Effector CD8-positive, alpha-beta T cell (primary cell): Measurements from ENCODE around the gene HMX2.
A peak's percentile ranks its signal among the peaks of the same experiment; 100 is the strongest.

Experiments used
- DNase-seq: peaks from one replicate; lab custom pipeline; 2025; lab: John Stamatoyannopoulos, UW
- total RNA-seq, 4 experiments: gene quantifications; one replicate each; lab custom pipeline; 2026; lab: John Stamatoyannopoulos, UW

Gene HMX2, protein sequence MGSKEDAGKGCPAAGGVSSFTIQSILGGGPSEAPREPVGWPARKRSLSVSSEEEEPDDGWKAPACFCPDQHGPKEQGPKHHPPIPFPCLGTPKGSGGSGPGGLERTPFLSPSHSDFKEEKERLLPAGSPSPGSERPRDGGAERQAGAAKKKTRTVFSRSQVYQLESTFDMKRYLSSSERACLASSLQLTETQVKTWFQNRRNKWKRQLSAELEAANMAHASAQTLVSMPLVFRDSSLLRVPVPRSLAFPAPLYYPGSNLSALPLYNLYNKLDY
- 0 reads per million in 4 experiments for total RNA-seq

DNA sequence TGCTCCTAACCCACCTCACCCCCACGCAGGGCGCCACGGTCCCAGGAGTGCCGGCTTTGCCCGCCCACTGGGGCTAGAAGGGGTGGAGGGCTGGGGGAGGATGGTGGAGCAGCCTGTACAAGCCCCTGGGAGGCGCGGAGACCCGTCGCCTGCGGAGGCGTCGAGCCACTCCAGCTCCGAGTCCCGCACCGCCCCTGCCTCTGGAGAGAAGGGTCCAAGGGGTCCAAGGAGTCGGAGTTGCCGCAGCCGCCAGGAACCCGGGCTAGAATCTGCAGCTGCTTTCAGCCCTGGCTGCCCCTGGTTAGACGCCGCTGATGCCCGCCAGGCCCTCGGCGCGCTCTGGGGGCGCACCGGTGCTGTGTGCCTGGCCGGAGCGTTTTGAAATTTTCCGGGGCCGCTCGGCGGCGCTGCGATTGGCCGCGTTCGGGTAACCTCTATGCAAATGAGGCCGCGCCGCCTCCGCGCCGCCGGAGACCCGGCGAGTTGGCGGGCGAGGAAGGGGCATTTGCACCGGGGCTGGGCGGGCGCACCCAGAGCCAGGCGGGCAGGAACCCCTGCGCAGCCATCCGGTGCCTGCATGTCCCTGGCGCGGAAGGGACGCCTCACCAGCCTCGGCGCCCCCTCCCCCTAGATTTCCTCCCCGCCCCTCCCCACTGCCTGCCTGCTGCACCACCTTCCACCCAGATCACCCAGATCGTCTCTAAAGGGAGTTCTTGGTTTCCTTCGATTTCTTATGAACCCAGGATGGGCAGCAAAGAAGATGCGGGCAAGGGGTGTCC, at the start of gene HMX2:
Gene HMX2, plus strand, starts transcription at position 502 of the 779 bp plus-strand sequence. Its CDS starts 243 bp downstream, at position 745.
- DNase-seq: no peak

DNA sequence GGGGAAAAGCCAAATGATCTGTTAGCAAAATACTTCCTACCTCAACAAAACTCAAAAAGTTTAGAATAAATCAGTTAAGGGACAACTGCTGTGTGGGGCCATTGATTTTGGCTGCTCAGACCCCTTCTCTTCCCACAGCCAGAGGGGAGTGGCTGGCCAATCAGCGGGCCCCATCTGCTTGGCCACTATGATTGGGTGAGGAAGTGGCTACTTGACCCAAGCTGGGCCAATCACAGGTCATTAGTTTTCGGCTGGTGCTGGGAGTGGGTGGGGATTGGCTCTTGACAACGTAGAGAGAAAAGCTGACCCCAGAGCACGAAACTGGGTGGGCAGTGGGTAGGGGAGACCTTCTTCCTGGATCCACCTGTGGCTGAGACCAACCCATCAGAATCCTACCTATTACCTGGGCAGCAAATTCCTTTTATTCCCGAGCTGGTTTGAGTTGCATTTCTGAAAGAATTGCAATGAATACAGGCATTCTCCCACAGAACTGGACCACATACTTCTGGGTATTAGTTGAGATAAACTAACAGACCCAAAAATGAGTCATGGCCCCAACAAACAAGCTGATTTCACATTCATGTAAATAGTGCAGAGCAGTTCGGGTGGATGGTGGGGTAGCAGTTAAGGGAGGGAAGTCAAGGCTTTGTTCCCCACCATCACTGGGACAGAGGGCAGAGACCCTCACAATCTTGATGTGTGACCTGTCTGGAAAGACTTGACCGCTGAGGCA, 47.7 kb upstream of the HMX2 start:
- no peak for DNase-seq

DNA sequence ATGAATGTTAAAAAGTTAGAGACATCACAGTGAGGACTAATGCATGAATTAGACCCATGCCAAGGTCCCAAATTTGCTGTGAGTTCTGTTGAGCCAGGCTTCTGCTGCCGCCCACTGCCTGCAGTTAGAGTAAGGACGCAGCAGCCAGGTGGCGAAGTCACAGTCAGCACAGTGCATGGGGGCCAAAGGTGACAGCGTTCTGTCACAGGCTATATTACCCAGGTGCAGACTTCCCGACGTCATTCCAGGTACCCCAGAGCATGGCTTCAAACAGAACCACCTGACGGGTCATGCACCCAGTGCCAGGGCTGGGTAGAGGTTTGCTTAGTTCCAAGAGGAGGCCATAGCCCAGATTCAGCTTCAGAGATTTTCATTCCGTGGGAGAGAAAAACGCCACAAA, 46.1 kb upstream of the HMX2 start:
- no peak for DNase-seq

DNA sequence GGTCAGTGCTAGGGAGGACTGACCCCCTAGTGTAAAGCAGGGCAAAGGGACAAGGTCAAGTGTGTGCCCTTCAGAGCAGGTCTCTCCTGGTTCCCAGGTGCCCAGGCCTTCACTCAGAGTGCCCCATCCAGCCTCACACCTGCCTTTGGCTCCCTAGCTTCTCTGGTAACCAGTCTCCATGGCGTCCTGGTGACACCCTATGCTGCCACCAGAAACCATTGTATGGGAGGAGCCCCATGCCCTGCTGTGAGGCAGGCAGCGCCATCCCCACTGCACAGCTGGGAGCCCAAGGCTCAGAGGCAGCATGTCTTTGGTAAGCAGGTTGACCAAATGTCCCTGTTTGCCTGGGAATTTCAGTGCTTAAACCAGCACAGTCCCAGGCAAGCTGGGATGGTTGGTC, 45.3 kb upstream of the HMX2 start:
- DNase-seq: no peak

DNA sequence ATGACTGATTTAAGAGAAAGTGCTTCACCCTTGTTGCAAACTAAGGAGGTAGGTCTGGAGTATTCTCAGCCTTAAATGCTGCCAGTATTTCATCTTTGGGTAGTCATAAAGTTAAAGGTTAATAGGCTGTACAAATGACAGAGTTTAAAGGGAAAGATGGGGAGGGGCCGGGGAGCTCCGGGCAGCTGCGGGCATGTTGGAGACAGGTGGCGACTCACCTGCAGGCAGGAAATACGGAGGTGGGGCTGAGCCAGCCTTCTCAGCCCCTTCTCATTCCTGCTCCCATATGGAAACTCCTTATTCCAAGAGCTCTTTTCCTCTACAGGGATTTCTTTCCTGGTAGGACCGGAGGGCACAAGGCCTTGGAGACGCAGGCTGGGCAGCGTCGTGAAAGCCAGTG, 44.0 kb upstream of the HMX2 start:
- no peak for DNase-seq

DNA sequence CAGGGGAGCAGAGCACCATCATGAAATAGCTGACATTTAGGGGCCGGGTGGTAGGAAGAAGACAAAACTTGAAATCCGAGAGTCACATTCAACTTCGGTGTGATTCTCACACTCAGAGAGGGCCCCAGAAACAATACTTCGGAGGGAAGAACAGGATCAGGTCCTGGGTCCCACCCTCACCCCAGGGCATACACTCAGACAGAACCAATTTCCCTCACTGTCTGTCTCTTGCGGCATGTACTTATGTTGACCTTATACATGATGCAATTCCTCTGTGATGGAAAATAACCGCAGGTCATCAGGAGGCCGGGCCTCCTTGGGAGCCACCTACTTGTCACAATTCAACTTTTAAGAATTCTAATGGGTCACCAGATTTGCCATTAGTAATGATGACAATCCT, 38.5 kb upstream of the HMX2 start:
- no peak for DNase-seq

DNA sequence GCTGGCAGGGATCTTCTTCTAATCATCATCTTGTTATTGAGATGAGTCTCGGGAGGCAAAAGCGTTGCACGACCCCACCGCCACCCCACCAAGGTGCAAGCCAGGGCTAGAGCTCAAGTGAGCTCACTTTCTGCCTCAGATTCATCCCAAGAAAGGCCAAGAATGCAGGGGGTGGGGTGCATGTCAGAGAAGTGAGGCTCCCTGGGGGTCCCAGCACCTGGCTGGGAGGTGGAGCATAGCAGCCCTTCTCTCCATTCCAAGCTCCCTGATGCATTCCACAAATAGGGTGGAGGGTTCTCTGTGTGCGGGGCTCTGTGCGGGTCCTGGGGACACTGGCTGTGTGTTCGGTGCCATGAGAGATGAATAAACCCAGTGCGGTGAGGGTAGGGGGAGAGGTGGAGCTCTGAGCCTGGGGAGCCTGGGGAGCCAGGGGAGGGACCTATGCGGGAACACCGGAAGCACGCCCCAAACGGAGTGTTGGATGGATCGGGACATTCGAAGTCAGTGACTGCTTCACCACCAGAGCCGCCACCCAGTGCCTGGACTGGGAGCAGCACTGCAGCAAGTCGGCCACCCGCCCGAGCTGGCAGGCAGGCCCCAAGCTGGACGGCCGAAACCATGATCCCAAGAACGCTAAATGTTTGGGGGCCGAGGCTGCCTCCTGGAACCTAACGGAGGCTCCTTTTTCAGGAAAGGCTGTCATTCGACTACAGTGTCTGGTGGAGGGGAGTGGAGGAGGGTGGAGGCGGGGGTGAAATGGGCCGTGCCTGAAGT, 30.1 kb upstream of the HMX2 start:
- no peak for DNase-seq

DNA sequence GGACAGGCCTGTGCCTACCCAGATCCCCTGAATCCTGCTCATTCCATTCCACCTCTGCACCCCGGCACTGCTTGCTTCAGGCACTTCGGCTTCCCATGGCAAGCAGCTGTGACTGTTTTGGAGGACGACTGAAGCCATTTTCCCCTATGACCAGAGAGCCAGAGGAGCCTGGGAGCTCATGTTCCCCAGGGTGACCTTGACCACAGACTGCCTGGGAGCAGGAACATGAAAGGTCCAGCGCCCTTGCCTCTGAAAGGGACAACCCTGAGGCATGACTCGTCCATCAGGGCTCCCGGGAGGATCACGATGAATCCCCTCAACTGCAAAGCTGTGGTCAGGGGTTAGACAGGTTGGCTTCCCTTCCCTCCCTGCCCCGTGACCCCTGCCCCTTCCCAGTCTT, 28.9 kb upstream of the HMX2 start:
- DNase-seq: no peak

DNA sequence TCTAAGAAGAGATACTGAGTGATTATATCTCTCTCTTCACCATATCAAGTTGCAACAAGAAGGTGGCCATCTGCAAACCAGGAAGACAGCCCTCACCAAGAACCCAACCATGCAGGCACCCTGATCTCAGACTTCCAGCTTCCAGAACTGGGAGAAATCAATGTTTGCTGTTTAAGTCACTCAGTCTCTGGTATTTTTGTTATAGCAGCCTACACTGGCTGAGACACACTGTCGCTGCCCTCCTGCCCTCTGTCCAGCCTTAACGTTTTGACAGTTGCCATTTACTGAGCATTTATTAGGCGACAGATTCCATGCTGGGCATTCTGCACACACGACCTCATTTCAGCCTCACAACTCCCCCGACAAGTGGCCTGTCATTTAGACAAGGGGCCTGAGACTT, 21.7 kb upstream of the HMX2 start:
- DNase-seq: no peak

DNA sequence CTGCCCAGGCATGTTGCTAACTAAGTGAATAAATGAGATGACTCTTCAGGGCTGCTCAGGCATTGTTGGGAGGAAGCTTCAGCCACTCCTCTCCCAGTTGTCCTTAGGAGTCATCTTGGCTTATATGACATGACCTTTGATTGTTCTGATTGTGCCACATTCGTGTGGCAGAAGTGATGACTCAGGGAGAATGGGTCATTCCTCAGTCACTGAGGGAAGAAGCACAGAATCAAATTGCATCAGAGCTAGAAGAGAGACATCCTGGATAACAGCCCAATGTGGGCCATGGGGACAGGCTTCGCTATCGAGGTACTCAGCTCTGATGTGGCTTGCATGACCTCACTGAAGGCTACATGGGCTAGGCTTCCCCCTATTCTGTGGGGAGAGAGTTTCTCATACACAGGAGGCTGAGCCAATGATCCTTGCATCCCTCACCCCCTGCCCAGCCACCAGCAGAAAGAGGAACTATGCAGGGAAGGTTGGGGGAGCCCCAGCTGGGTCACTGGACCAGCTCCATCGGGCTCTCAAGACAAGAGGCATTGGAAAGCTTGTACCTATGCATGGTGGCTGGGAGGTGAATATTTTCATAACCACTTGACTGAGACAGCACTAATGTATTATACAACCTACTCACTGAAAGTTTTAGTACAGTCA, 18.2 kb upstream of the HMX2 start:
- DNase-seq: no peak

DNA sequence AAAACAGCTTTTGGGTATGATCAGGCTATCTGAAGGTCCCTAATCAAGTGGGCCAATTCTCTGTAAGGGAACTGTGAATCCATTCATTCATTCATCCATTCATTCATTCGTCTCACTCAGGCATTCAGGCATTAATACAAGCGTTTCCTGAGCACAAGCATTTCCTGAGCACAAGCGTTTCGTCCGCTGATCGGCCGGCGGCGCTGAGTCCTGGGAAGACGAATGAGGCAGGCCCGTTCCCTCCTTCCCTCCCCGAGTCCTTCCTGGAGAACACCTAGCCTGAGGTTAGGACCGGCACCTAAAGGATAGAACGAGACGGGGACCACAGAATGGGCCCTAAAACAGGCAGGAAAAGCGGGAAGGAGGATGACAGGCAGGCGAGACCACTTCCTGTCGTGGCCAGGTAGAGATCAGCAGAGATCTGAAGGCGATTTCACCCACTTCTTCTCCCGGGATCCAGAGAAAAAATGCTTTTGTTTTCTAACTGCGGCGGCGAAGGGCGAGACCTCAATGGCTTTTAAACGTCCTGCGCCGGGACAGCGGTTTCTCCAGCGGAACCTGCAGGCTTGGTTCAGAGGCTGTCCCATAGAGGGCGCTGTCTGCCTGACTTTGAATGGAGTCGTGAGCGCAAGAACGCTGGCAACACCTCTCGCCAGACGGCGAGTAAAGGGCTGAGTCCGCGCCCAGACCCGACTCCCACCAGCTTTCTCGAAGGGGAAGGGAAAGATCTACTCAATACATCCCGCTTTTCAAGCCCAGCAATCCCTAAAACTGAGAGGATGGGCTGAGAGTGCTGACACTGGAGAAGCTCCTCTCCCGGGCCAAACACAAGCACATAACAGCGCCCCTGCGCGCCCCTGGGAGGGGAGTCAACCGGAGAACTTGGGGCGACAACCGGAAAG, 15.1 kb upstream of the HMX2 start:
- DNase-seq: peak; percentile 76

DNA sequence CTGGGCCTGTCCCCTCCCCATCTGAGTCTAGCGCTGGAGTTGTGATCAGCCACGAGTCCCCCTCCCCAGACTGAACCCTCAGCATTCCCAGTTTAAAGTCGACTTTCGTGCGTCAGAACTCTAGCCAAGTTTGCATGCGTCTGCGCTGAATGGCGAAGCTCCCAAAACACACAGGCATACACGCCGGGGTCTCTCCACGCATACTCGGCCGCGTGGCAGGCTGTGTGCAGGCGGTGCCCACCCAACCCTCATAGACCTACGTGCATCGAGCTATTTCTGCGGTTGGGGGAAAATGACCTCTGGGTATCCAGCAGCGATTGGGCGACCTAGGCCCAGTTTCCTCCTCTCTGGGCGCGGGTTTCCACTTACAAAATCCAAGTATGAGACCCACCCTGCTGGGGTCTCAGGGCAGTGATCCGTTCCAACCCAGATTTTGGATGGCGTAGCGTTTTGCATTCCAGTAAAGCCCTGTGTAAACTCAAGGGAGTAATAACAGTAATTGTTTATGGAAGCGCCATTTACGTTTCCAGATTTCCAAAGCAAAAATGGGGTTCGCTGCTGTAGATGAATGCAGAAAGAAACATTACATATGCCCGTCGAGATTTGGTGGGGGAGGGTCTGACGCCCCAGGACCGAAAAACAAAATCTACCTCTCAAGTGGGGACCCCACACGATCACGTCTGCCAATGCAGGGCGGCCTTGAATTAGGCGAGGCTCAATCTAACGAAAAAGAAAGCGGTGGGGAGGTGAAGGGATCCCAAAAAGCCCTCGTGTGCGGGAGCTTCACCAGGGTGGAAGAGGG, 14.2 kb upstream of the HMX2 start:
- DNase-seq: no peak

DNA sequence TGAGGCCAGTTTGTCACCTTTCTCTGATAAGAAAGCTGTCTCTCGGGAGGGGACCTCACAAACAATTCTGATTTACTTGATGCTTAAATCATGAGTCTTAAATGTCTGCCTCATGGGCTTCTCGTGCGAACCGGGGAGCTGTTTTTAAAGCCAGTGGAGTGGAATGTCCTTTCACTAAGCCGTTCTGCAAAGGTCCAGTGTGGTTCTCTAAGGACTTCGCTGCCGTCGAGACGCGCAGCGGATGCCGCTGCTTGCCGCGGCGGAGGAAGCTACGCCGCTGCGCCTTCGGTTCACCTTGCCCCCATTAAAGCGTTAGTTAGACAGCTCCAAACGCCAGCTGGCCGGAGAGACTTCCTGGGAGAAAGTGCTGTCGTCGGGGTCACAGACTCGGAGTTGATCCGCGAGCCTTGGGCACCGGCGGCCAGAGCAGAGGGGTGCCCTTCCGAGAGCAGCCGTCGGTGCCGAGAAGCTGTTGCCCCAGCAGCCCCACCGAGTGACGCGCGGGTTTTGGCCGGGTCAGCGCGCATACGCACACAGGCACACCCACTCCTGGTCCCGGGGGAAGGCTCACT, 13.5 kb upstream of the HMX2 start:
- DNase-seq: no peak

DNA sequence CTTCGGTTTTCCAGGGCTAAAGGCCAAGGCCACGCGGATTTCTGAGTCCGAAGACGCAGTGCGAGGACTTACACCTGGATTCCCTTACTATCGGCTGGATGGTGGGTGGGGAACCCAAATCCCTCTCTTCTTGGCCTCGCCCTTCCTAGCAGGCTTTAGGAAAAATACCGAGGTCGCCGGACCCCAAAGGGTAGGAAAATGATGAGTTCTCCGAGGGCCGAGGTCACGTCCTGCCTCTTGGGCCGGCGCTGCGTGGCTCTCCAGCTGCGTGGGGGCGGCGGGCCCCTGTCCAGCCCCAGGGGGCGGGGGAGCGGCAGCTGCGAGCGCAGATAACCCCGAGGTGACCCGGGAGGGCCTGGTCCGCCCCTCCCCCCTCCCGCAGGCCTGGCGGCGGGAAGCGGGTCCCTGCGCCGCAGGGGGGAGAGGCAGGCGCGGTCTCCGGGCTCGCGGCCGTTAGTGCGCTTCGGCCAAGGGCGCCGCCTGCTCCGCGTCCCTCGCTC, 13.0 kb upstream of the HMX2 start:
- no peak for DNase-seq

DNA sequence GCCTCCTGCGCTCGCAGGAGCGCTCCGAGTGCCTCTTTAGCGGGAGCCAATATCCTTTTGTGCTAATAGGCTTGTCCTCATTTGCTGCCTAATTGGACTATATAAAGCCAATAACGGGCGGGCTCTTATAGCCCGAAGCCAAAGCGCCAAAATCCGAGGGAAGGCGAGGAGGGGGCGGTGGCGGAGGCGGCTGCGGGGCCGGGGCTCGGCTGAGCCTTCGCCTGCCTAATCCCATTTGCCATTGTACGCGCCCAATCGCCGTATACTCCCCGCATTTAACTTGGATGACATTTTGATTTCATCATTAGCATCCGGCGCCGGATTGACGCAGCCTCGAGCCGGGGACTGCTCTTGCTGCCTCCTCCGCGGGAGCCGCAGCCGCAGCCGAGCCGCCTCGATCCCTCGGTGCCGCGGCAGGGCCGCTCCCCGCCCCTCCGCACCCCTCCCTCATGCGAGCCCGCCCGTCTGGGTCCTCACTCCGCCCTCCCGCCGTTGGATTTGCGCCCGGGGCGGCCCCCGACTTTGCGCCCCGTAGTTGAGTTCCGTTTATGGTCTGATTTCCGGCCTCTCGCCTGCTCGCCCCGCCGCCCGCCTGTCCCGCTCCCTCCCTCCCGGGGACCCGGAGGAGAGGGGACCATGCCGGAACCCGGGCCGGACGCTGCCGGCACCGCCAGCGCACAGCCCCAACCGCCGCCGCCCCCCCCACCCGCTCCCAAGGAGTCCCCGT, 12.4 kb upstream of the HMX2 start, which contains the start of gene HMX3:
Gene HMX3, plus strand, starts transcription at position 556 of the 727 bp plus-strand sequence. Its CDS starts 81 bp downstream, at position 637.
- DNase-seq: no peak

DNA sequence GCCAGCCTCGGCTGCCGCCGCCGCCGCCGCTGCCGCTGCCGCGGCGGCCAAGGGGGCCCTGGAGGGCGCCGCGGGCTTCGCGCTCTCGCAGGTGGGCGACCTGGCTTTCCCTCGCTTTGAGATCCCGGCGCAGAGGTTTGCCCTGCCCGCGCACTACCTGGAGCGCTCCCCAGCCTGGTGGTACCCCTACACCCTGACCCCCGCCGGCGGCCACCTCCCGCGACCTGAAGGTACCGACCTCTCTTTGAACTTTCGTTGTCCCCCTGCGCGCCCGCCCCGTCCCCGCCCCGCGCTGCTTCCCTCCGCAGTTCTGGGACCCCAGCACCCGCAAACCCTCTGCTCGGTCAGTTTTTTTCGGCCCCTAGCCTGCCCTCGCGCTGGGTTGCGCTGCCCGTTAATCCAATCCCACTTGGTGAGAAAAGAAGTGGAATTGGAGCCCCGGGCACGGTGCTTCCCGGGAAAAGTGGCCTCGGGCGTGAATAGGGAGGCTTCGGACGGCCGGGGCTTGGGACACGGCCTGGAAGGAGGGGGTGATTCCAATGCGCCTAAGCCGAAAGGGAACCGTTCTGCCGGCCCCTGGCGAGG, 11.6 kb upstream of the HMX2 start:
- no peak for DNase-seq

DNA sequence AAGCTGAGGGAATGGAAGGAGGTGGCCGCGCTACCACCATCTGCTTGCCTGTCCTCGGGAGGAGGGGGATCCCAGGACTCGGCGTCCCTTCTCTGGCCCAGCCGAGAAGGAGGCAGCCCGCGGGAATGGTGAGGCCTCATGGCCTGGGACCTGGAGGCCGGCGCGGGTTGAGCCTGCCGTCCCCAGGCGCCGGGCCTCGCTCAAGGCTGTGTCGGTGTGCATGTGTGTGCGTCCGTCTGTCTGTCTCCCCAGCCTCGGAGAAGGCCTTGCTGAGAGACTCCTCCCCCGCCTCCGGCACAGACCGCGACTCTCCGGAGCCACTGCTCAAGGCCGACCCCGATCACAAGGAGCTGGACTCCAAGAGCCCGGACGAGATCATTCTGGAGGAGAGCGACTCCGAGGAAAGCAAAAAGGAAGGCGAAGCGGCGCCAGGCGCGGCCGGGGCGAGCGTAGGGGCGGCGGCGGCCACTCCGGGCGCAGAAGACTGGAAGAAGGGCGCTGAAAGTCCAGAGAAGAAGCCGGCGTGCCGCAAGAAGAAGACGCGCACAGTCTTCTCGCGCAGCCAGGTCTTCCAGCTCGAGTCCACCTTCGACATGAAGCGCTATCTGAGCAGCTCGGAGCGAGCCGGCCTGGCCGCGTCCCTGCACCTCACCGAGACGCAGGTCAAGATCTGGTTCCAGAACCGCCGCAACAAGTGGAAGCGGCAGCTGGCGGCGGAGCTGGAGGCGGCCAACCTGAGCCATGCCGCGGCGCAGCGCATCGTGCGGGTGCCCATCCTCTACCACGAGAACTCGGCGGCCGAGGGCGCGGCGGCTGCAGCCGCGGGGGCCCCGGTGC, 10.9 kb upstream of the HMX2 start:
- DNase-seq: no peak
